GM21367 (cell line): Measurements from ENCODE around the gene LUZP2.

Experiments
- ATAC-seq: cut with Tn5 transposase; IDR thresholded peaks from one replicate; pipeline ENCODE4 v1.9.1; 2021; ENCODE audit not compliant: unreplicated experiment

The LUZP2 gene

DNA sequence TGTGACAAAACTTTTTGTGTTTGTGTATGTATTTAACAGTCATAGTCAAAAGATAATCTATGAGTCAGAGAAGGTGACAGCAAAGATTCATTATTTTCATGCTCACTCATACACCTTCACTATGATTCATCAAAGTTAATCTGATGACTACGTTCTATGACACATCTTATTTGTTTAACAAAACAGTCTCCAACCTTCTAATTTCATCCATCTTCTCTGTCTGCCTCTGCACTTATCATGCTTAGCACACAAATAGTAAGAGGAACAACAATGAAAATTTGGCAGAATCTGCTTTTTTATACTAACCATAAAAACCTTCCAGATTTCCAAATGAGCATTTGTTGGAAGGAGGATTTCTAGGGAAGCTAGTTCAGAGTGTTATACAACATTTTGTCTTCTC, 568.9 kb downstream of the LUZP2 start:
- no peak for ATAC-seq

DNA sequence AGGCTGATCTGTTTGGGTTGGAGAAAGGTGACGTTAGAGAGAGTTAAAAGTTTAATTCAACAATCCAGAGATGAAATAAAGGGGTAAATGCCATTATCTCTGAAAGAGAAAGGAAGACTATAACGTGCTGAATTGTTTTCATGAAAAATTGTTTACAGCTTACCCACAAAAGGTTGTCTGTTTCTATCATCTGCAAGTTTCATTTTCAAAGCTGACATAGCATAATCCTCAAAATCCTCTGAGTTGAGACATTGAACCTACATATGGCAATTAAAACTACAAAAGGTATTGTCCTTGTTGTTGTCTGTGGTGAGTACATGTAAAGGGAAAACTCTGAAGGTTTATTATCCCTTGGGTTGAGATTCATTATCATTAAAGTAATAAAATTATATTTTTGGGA, 569.9 kb downstream of the LUZP2 start:
- ATAC-seq, result no peak

DNA sequence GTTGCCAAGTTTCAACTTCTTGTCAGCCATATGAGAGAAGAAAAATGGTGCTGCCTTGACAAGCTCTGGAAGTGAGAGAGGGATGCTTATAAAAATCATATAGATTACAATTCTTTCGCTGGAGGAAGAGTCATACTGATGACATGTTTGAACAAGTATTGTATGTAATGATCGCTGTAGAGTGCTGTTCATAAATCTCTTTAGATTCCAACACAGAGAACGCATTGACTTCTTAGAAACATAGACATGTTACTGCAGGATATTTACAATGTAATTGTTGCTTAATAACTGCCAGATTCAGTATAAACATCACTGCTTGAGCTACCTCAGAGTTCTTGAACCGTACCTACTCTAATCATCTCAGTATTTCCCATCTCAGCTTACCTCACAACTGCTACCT, 571.6 kb downstream of the LUZP2 start:
- ATAC-seq, result no peak

DNA sequence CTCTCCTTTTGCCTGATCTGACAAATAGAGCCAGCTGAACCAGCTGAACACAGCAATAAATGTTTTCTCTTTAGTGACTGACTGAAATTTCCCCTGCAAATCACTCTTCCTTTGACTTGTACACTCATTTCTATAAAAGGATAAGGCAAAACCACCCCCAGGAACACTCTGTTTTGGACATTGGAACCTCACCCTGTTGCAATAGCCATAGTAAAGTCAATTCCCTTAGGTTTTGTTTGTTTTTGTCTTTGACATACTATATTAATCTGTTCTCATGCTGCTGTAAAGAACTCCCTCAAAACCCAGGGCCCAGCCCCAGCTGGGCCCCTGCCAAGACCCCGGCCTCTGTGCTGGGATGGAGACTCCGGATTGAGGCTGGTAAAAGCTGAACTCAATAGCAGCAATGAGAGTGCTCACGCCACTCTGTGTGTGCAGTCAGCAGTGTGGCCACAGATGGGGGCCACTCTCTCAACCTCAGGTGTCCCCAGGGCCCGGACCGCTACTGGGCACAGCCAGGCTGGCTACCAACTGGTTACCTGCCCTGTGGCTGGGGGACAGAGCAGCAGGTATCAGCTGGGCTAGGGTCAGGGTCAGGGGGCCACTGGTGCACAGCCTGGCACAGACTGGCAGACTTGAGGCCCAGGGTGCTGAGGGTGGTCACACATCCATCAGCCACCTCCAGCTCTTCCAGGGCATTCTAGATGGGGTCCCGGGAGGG, 597.4 kb downstream of the LUZP2 start:
- ATAC-seq, result no peak

DNA sequence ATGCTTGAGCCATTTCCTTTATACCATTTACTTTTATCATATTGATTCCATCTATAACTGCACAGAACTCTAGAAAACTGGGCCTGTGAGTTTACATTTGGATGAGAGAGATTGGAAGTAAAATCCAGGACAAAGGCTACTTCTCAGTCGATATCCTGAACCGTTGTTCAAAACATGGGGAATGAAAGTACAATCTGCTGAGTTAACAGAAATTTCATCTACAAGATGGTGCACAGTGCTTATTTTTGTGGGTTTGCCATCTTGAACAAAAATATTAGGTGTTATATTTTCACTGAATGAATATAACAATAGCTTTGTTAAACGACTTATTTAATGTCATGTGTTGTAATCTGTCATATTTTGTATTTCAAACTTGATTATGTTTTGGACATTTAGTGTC, 622.6 kb downstream of the LUZP2 start:
- no peak for ATAC-seq
